SK-N-SH treated with all-trans-retinoic acid at 6 μM for 48 hours (cell line): Measurements from ENCODE around the gene GLB1L3.

Experiments used
- ATAC-seq: fragments of 200-7000 bp; cut with Tn5 transposase; 3 replicates; pipeline ENCODE4 v1.9.1; 2020; ENCODE audit warnings: mild to moderate bottlenecking, moderate library complexity
- ARNTL ChIP-seq: fragments of 450-650 bp; formaldehyde crosslinking; IDR thresholded peaks from 2 replicates; pipeline ENCODE4 v1.5.0; 2020; ENCODE audit warnings: low read depth, mild to moderate bottlenecking, moderate library complexity, borderline replicate concordance
- BACH2 ChIP-seq: fragments of 250-450 bp; sonication (Bioruptor Pico); IDR thresholded peaks from 2 replicates; pipeline ENCODE4 v1.9.0; 2021; ENCODE audit warnings: mild to moderate bottlenecking, borderline replicate concordance
- ESRRG ChIP-seq: fragments of 250-450 bp; sonication (Bioruptor Pico); IDR thresholded peaks from 2 replicates; pipeline ENCODE4 v1.6.1; 2021; ENCODE audit warnings: mild to moderate bottlenecking
- ISL1 ChIP-seq: fragments of 250-450 bp; sonication (Bioruptor Pico); IDR thresholded peaks from 2 replicates; pipeline ENCODE4 v2.1.2; 2022; ENCODE audit warnings: mild to moderate bottlenecking, moderate library complexity
- PPARA ChIP-seq: fragments of 250-450 bp; sonication (Bioruptor Pico); IDR thresholded peaks from 2 replicates; pipeline ENCODE4 v1.5.0; 2020; ENCODE audit warnings: mild to moderate bottlenecking, borderline replicate concordance
- TCF4 ChIP-seq: fragments of 250-450 bp; sonication (Bioruptor Pico); IDR thresholded peaks from 2 replicates; pipeline ENCODE4 v1.8.0; 2021; ENCODE audit warnings: mild to moderate bottlenecking, moderate library complexity, borderline replicate concordance
- TOX ChIP-seq: fragments of 250-450 bp; sonication (Bioruptor Pico); IDR thresholded peaks from 2 replicates; pipeline ENCODE4 v1.8.0; 2021; ENCODE audit warnings: mild to moderate bottlenecking, moderate library complexity, borderline replicate concordance
- ZC3H10 ChIP-seq: fragments of 250-450 bp; sonication (Bioruptor Pico); IDR thresholded peaks from 2 replicates; pipeline ENCODE4 v1.5.1; 2021; ENCODE audit warnings: mild to moderate bottlenecking, moderate library complexity
- ZFP30 ChIP-seq: fragments of 450-650 bp; formaldehyde crosslinking; IDR thresholded peaks from 2 replicates; pipeline ENCODE4 v1.5.0; 2022; ENCODE audit warnings: mild to moderate bottlenecking, moderate library complexity
- ZNF565 ChIP-seq: fragments of 450-650 bp; formaldehyde crosslinking; conservative IDR thresholded peaks from 2 replicates; pipeline ENCODE4 v1.5.0; 2020; ENCODE audit warnings: low read depth, mild to moderate bottlenecking, moderate library complexity
- ZNF70 ChIP-seq: fragments of 450-650 bp; formaldehyde crosslinking; IDR thresholded peaks from 2 replicates; pipeline ENCODE4 v1.5.0; 2020; ENCODE audit warnings: mild to moderate bottlenecking, moderate library complexity
- ZNF8 ChIP-seq: fragments of 450-650 bp; formaldehyde crosslinking; IDR thresholded peaks from 2 replicates; pipeline ENCODE4 v1.5.0; 2020; ENCODE audit warnings: mild to moderate bottlenecking, moderate library complexity
- TF ChIP-seq, protein P1 (sequence below): fragments of 250-450 bp; sonication (Bioruptor Pico); IDR thresholded peaks from 2 replicates; pipeline ENCODE4 v1.5.1; 2021; ENCODE audit warnings: mild to moderate bottlenecking, moderate library complexity
- TF ChIP-seq, protein P2 (sequence below): fragments of 250-450 bp; sonication (Bioruptor Pico); IDR thresholded peaks from 2 replicates; pipeline ENCODE4 v1.8.0; 2020; ENCODE audit warnings: mild to moderate bottlenecking, moderate library complexity, borderline replicate concordance
- TF ChIP-seq, protein P3 (sequence below): fragments of 250-450 bp; sonication (Bioruptor Pico); IDR thresholded peaks from 2 replicates; pipeline ENCODE4 v1.5.1; 2020; ENCODE audit warnings: low read depth, mild to moderate bottlenecking, moderate library complexity
- TF ChIP-seq, protein P4 (sequence below): fragments of 250-450 bp; sonication (Bioruptor Pico); IDR thresholded peaks from 2 replicates; pipeline ENCODE4 v1.8.0; 2021; ENCODE audit warnings: low read depth, mild to moderate bottlenecking, moderate library complexity, borderline replicate concordance

The GLB1L3 gene

GRCh38 chr11:134236834-134237556 is 39.2 kb upstream of the GLB1L3 start:
- peak; percentile 99 for ATAC-seq
- no peak for TF ChIP-seq ESRRG (CRISPR knock-in tag)
- TF ChIP-seq, protein P1, sequence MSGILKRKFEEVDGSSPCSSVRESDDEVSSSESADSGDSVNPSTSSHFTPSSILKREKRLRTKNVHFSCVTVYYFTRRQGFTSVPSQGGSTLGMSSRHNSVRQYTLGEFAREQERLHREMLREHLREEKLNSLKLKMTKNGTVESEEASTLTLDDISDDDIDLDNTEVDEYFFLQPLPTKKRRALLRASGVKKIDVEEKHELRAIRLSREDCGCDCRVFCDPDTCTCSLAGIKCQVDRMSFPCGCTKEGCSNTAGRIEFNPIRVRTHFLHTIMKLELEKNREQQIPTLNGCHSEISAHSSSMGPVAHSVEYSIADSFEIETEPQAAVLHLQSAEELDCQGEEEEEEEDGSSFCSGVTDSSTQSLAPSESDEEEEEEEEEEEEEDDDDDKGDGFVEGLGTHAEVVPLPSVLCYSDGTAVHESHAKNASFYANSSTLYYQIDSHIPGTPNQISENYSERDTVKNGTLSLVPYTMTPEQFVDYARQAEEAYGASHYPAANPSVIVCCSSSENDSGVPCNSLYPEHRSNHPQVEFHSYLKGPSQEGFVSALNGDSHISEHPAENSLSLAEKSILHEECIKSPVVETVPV (CRISPR knock-in tag): no peak
- TF ChIP-seq ISL1 (CRISPR knock-in tag): peak; percentile 38; the same call in 1 of the 2 replicates
- no peak for TF ChIP-seq PPARA (CRISPR knock-in tag)
- TF ChIP-seq, protein P2, sequence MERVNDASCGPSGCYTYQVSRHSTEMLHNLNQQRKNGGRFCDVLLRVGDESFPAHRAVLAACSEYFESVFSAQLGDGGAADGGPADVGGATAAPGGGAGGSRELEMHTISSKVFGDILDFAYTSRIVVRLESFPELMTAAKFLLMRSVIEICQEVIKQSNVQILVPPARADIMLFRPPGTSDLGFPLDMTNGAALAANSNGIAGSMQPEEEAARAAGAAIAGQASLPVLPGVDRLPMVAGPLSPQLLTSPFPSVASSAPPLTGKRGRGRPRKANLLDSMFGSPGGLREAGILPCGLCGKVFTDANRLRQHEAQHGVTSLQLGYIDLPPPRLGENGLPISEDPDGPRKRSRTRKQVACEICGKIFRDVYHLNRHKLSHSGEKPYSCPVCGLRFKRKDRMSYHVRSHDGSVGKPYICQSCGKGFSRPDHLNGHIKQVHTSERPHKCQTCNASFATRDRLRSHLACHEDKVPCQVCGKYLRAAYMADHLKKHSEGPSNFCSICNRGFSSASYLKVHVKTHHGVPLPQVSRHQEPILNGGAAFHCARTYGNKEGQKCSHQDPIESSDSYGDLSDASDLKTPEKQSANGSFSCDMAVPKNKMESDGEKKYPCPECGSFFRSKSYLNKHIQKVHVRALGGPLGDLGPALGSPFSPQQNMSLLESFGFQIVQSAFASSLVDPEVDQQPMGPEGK (CRISPR knock-in tag): no peak

GRCh38 chr11:134237557-134237922 is 38.6 kb upstream of the GLB1L3 start:
- TF ChIP-seq, protein P2 (CRISPR knock-in tag): no peak
- no peak for TF ChIP-seq ZNF70 (CRISPR knock-in tag)
- TF ChIP-seq BACH2 (CRISPR knock-in tag): no peak
- no peak for TF ChIP-seq ZNF8 (CRISPR knock-in tag)
- TF ChIP-seq ZFP30 (CRISPR knock-in tag): no peak
- TF ChIP-seq, protein P3, sequence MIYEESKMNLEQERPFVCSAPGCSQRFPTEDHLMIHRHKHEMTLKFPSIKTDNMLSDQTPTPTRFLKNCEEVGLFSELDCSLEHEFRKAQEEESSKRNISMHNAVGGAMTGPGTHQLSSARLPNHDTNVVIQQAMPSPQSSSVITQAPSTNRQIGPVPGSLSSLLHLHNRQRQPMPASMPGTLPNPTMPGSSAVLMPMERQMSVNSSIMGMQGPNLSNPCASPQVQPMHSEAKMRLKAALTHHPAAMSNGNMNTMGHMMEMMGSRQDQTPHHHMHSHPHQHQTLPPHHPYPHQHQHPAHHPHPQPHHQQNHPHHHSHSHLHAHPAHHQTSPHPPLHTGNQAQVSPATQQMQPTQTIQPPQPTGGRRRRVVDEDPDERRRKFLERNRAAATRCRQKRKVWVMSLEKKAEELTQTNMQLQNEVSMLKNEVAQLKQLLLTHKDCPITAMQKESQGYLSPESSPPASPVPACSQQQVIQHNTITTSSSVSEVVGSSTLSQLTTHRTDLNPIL (CRISPR knock-in tag): no peak
- TF ChIP-seq ZC3H10 (CRISPR knock-in tag): no peak
- no peak for TF ChIP-seq TOX (CRISPR knock-in tag)
- TF ChIP-seq, protein P1 (CRISPR knock-in tag): no peak
- TF ChIP-seq ISL1 (CRISPR knock-in tag): no peak

GRCh38 chr11:134238956-134239355 is 37.2 kb upstream of the GLB1L3 start:
- TF ChIP-seq, protein P4, sequence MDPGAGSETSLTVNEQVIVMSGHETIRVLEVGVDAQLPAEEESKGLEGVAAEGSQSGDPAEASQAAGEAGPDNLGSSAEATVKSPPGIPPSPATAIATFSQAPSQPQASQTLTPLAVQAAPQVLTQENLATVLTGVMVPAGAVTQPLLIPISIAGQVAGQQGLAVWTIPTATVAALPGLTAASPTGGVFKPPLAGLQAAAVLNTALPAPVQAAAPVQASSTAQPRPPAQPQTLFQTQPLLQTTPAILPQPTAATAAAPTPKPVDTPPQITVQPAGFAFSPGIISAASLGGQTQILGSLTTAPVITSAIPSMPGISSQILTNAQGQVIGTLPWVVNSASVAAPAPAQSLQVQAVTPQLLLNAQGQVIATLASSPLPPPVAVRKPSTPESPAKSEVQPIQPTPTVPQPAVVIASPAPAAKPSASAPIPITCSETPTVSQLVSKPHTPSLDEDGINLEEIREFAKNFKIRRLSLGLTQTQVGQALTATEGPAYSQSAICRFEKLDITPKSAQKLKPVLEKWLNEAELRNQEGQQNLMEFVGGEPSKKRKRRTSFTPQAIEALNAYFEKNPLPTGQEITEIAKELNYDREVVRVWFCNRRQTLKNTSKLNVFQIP: no peak
- TF ChIP-seq TCF4 (CRISPR knock-in tag) (no peak), PPARA (CRISPR knock-in tag) (no peak)
- TF ChIP-seq, protein P1 (CRISPR knock-in tag): no peak
- ATAC-seq: no peak

More at GRCh38 chr11:134237557-134237922, 38.6 kb upstream of the GLB1L3 start:
- peak; percentile 73 for ATAC-seq

DNA sequence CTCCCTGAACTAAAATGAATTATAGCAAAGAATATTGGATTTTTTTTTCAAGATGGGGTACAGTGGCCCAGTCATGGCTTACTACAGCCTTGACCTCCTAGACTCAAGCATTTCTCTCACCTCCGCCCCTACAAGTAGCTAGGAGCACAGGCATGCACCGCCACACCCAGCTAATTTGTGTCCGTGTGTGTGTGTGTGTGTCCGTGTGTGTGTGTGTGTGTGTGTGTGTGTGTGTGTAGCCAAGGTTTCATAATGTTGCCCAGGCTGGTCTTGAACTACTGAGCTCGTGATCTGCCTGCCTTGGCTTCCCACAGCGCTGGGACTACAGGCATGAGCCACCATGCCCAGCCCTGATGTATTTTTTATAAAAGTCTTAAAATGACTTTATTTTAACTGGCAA is 35.6 kb upstream of the GLB1L3 start:
- ATAC-seq: no peak
- TF ChIP-seq ZNF565: no peak
- no peak for TF ChIP-seq TCF4 (CRISPR knock-in tag)
- no peak for TF ChIP-seq ISL1 (CRISPR knock-in tag)
- no peak for TF ChIP-seq ZNF8 (CRISPR knock-in tag)
- TF ChIP-seq ARNTL (CRISPR knock-in tag): no peak
- TF ChIP-seq, protein P3 (CRISPR knock-in tag): no peak
